Natural killer cell treated with Interleukin-12 subunit alpha and Interleukin-12 subunit beta and Interleukin-15 and Interleukin-18, amount 100 ng/mL, for 72 hours (primary cell): ENCODE data around the gene RABIF. TPM values are rescaled to one million over a fixed set of nuclear protein-coding genes. Genes with fewer than 3 reads are reported as not detected.
A peak's percentile ranks its signal among the peaks of the same experiment; 100 is the strongest.

Source experiments
- ATAC-seq, 2 donors: fragments of 150-1000 bp; cut with Tn5 transposase in 1 of 2; sonication (Bioruptor Pico), chemical (Tn5 transposase) in 1 of 2; 2 replicates each; pipeline ENCODE4 v1.10.0; 2021
- DNase-seq: peaks from one replicate; pipeline ENCODE4 v3.0.0; 2022; ENCODE audit warnings: low spot score
- H3K27ac Mint-ChIP-seq, 2 donors: 1 replicate in 1 of 2; 2 replicates in 1 of 2; pipeline ENCODE4 v1.8.0; 2022; ENCODE audit warnings: mixed read lengths in 2 of 2, mild to moderate bottlenecking in 1 of 2, moderate library complexity in 1 of 2
- H3K27me3 Mint-ChIP-seq, 2 donors: 1 replicate in 1 of 2; 2 replicates in 1 of 2; pipeline ENCODE4 v1.8.0; 2022; ENCODE audit warnings: mixed read lengths in 2 of 2
- H3K36me3 Mint-ChIP-seq: one replicate; pipeline ENCODE4 v1.8.0; 2022; ENCODE audit warnings: mixed read lengths
- H3K4me1 Mint-ChIP-seq, 2 donors: 1 replicate in 1 of 2; 2 replicates in 1 of 2; pipeline ENCODE4 v1.8.0; 2022; ENCODE audit warnings: low read depth in 2 of 2, mixed read lengths in 2 of 2, mild to moderate bottlenecking in 1 of 2
- H3K4me3 Mint-ChIP-seq: one replicate; pipeline ENCODE4 v1.8.0; 2022; ENCODE audit warnings: mixed read lengths
- H3K9me3 Mint-ChIP-seq: 2 replicates; pipeline ENCODE4 v1.8.0; 2022; ENCODE audit warnings: mixed read lengths
- total RNA-seq, 2 donors: library from RNA; stranded (reverse); gene quantifications; one replicate each; pipeline ENCODE4 v1.2.3, GENCODE V29; 2022

The RABIF gene
- total RNA-seq, 2 donors from 2014 or later: 16.1 to 18.5 TPM

GRCh38 chr1:202860744-202861419 is 28.1 kb downstream of the RABIF start:
- H3K9me3 Mint-ChIP-seq: no peaks in the 10 kb centered on the region
- H3K36me3 Mint-ChIP-seq: no peaks in the 10 kb centered on the region
- peak; percentile 49 to 55 for ATAC-seq
- peaks cover 19 to 22% of the 10 kb centered on the region in 2 donors for H3K27me3 Mint-ChIP-seq
- DNase-seq: no peak
- H3K4me1 Mint-ChIP-seq: peaks cover 7 to 22% of the 10 kb centered on the region in 2 donors
- H3K27ac Mint-ChIP-seq: peak overlapping the region in 1 of 2 donors; percentile 28
- H3K4me3 Mint-ChIP-seq: peak overlapping the region; percentile 92

- H3K4me3 Mint-ChIP-seq: no peak overlapping the region
- DNase-seq: no peak
- no peaks in the 10 kb centered on the region for H3K36me3 Mint-ChIP-seq
- no peak overlapping the region for H3K27ac Mint-ChIP-seq
- no peak for ATAC-seq
- peaks cover 9 to 12% of the 10 kb centered on the region in 2 donors for H3K27me3 Mint-ChIP-seq
- H3K9me3 Mint-ChIP-seq: no peaks in the 10 kb centered on the region
- H3K4me1 Mint-ChIP-seq: peaks cover 7 to 22% of the 10 kb centered on the region in 2 donors
Observed at GRCh38 chr1:202858789-202859414, 30.0 kb downstream of the RABIF start.

- no peak for ATAC-seq
- peaks cover 9% of the 10 kb centered on the region in 2 donors for H3K27me3 Mint-ChIP-seq
- DNase-seq: no peak
- H3K9me3 Mint-ChIP-seq: no peaks in the 10 kb centered on the region
- H3K36me3 Mint-ChIP-seq: no peaks in the 10 kb centered on the region
- peaks cover 7 to 22% of the 10 kb centered on the region in 2 donors for H3K4me1 Mint-ChIP-seq
- H3K4me3 Mint-ChIP-seq: no peak overlapping the region
- H3K27ac Mint-ChIP-seq: no peak overlapping the region
Observed at GRCh38 chr1:202858331-202858730, 30.6 kb downstream of the RABIF start.

GRCh38 chr1:202857136-202857610 is 31.8 kb downstream of the RABIF start:
- peaks cover 6 to 7% of the 10 kb centered on the region in 2 donors for H3K27me3 Mint-ChIP-seq
- no peak overlapping the region for H3K4me3 Mint-ChIP-seq
- no peak overlapping the region for H3K27ac Mint-ChIP-seq
- no peak for ATAC-seq
- no peaks in the 10 kb centered on the region for H3K9me3 Mint-ChIP-seq
- no peaks in the 10 kb centered on the region for H3K36me3 Mint-ChIP-seq
- peaks cover 7 to 21% of the 10 kb centered on the region in 2 donors for H3K4me1 Mint-ChIP-seq
- no peak for DNase-seq

GRCh38 chr1:202856014-202856413 is 32.9 kb downstream of the RABIF start:
- DNase-seq (no peak), ATAC-seq (no peak)
- no peaks in the 10 kb centered on the region for H3K27me3 Mint-ChIP-seq
- no peak overlapping the region for H3K27ac Mint-ChIP-seq
- no peak overlapping the region for H3K4me3 Mint-ChIP-seq
- no peaks in the 10 kb centered on the region for H3K36me3 Mint-ChIP-seq
- H3K9me3 Mint-ChIP-seq: no peaks in the 10 kb centered on the region
- H3K4me1 Mint-ChIP-seq: peaks cover 0 to 12% of the 10 kb centered on the region in 2 donors

GRCh38 chr1:202854787-202855186 is 34.2 kb downstream of the RABIF start:
- H3K36me3 Mint-ChIP-seq: no peaks in the 10 kb centered on the region
- no peaks in the 10 kb centered on the region for H3K9me3 Mint-ChIP-seq
- ATAC-seq (no peak), DNase-seq (no peak)
- no peaks in the 10 kb centered on the region for H3K27me3 Mint-ChIP-seq
- H3K4me3 Mint-ChIP-seq: no peak overlapping the region
- H3K4me1 Mint-ChIP-seq: peaks cover 0 to 5% of the 10 kb centered on the region in 2 donors
- H3K27ac Mint-ChIP-seq: no peak overlapping the region

- ATAC-seq: peak; percentile 77 to 87
- H3K9me3 Mint-ChIP-seq: no peaks in the 10 kb centered on the region
- peaks cover 4 to 5% of the 10 kb centered on the region in 2 donors for H3K4me1 Mint-ChIP-seq
- no peak overlapping the region for H3K27ac Mint-ChIP-seq
- H3K36me3 Mint-ChIP-seq: no peaks in the 10 kb centered on the region
- H3K4me3 Mint-ChIP-seq: no peak overlapping the region
- no peaks in the 10 kb centered on the region for H3K27me3 Mint-ChIP-seq
- peak; percentile 65 for DNase-seq
Observed at GRCh38 chr1:202852163-202852904, 36.6 kb downstream of the RABIF start.

GRCh38 chr1:202850593-202851362 is 38.2 kb downstream of the RABIF start:
- ATAC-seq: no peak
- Mint-ChIP-seq H3K4me3 (no peak overlapping the region), H3K27me3 (no peaks in the 10 kb centered on the region)

GRCh38 chr1:202848191-202848542 is 40.8 kb downstream of the RABIF start:
- Mint-ChIP-seq H3K27me3 (no peaks in the 10 kb centered on the region), H3K9me3 (no peaks in the 10 kb centered on the region), H3K4me1 (peaks cover 10 to 15% of the 10 kb centered on the region in 2 donors), H3K27ac (no peak overlapping the region), H3K4me3 (no peak overlapping the region), H3K36me3 (no peaks in the 10 kb centered on the region)
- ATAC-seq: no peak
- DNase-seq: no peak

More at GRCh38 chr1:202850593-202851362, 38.2 kb downstream of the RABIF start:
- no peak for DNase-seq
- Mint-ChIP-seq H3K4me1 (peaks cover 6 to 10% of the 10 kb centered on the region in 2 donors), H3K27ac (no peak overlapping the region), H3K36me3 (no peaks in the 10 kb centered on the region), H3K9me3 (no peaks in the 10 kb centered on the region)

GRCh38 chr1:202844935-202845334 is 44.0 kb downstream of the RABIF start:
- H3K27me3 Mint-ChIP-seq: no peaks in the 10 kb centered on the region
- no peaks in the 10 kb centered on the region for H3K36me3 Mint-ChIP-seq
- peaks cover 10 to 24% of the 10 kb centered on the region in 2 donors for H3K4me1 Mint-ChIP-seq
- H3K27ac Mint-ChIP-seq: no peak overlapping the region
- H3K9me3 Mint-ChIP-seq: no peaks in the 10 kb centered on the region
- DNase-seq (no peak), ATAC-seq (no peak)
- H3K4me3 Mint-ChIP-seq: no peak overlapping the region

GRCh38 chr1:202844259-202844658 is 44.7 kb downstream of the RABIF start:
- Mint-ChIP-seq H3K36me3 (no peaks in the 10 kb centered on the region), H3K27ac (no peak overlapping the region), H3K9me3 (no peaks in the 10 kb centered on the region), H3K4me3 (no peak overlapping the region), H3K4me1 (peaks cover 10 to 24% of the 10 kb centered on the region in 2 donors), H3K27me3 (no peaks in the 10 kb centered on the region)
- DNase-seq (no peak), ATAC-seq (no peak)

- DNase-seq: no peak
- Mint-ChIP-seq H3K9me3 (no peaks in the 10 kb centered on the region), H3K4me1 (peaks cover 10 to 21% of the 10 kb centered on the region in 2 donors), H3K27me3 (no peaks in the 10 kb centered on the region), H3K4me3 (no peak overlapping the region), H3K36me3 (no peaks in the 10 kb centered on the region), H3K27ac (peak overlapping the region in 1 of 2 donors; percentile 78)
- no peak for ATAC-seq
Observed at GRCh38 chr1:202843081-202843480, 45.9 kb downstream of the RABIF start.

- no peak for DNase-seq
- no peaks in the 10 kb centered on the region for H3K36me3 Mint-ChIP-seq
- H3K4me3 Mint-ChIP-seq: peak overlapping the region; percentile 48
- no peak for ATAC-seq
- peaks cover 46 to 49% of the 10 kb centered on the region in 2 donors for H3K4me1 Mint-ChIP-seq
- no peaks in the 10 kb centered on the region for H3K9me3 Mint-ChIP-seq
- H3K27me3 Mint-ChIP-seq: no peaks in the 10 kb centered on the region
- H3K27ac Mint-ChIP-seq: peak overlapping the region; percentile 65 to 66
Observed at GRCh38 chr1:202837746-202838262, 51.1 kb downstream of the RABIF start.
